K562 (cell line): ENCODE measurements around the gene U2SURP. TPM values are rescaled to one million over a fixed set of nuclear protein-coding genes. Genes with fewer than 3 reads are reported as not detected.

Experiments used
- FOS ChIP-seq: IDR thresholded peaks from 3 replicates; pipeline ENCODE4 v1.6.1; 2011; ENCODE audit not compliant: insufficient read length; ENCODE audit errors: extremely low read depth
- FOSL1 ChIP-seq: fragments of 200-800 bp; sonication (Bioruptor generic); conservative IDR thresholded peaks from 2 replicates; pipeline ENCODE4 v1.6.1; 2016; ENCODE audit warnings: missing genetic modification characterization, missing compliant biosample characterization
- JUND ChIP-seq, 2 experiments: IDR thresholded peaks; 2 replicates in 1 of 2; 3 replicates in 1 of 2; pipeline ENCODE4 v1.6.1; 2011; ENCODE audit warnings: borderline replicate concordance in 2 of 2, low read depth in 2 of 2, low read length in 2 of 2, improper control_type of control experiment in 1 of 2, missing biosample characterization in 1 of 2, missing genetic modification characterization in 1 of 2, missing genetic modification reagents in 1 of 2
- KDM5B ChIP-seq: fragments of 200-600 bp; sonication (generic); IDR thresholded peaks from 2 replicates; pipeline ENCODE4 v1.6.1; 2012; ENCODE audit warnings: low read depth, mild to moderate bottlenecking, moderate library complexity, low read length, control low read depth, inconsistent platforms; ENCODE audit not compliant: insufficient replicate concordance
- MCM5 ChIP-seq: fragments of 450-650 bp; IDR thresholded peaks from 2 replicates; pipeline ENCODE4 v1.6.1; 2016; ENCODE audit warnings: low read depth
- NFIC ChIP-seq: fragments of 450-650 bp; IDR thresholded peaks from 2 replicates; pipeline ENCODE4 v1.6.1; 2017; ENCODE audit warnings: mild to moderate bottlenecking, inconsistent platforms
- RAD21 ChIP-seq, 2 experiments: fragments of 250-450 bp in 1 of 2; fragments of 450-650 bp in 1 of 2; sonication (Bioruptor Pico) in 1 of 2; formaldehyde crosslinking in 1 of 2; IDR thresholded peaks in 1 of 2; conservative IDR thresholded peaks in 1 of 2; 2 replicates each; pipeline versions ENCODE4 v1.4.0 to v1.8.0; 2020 to 2022; ENCODE audit warnings: mild to moderate bottlenecking in 2 of 2, moderate library complexity in 1 of 2
- SMARCA4 ChIP-seq: fragments of 450-650 bp; IDR thresholded peaks from 2 replicates; pipeline ENCODE4 v1.6.1; 2016
- SP1 ChIP-seq: sonication (generic); formaldehyde crosslinking; IDR thresholded peaks from 2 replicates; pipeline ENCODE4 v1.8.1; 2022; ENCODE audit warnings: mild to moderate bottlenecking, missing genetic modification reagents
- SRSF3 ChIP-seq: fragments of 200-400 bp; formaldehyde crosslinking; IDR thresholded peaks from 2 replicates; pipeline ENCODE4 v1.6.1; 2016; ENCODE audit warnings: mild to moderate bottlenecking, low read length, moderate library complexity; ENCODE audit not compliant: insufficient read depth
- ZNF212 ChIP-seq: fragments of 450-650 bp; formaldehyde crosslinking; IDR thresholded peaks from 2 replicates; pipeline ENCODE4 v1.4.0; 2020; ENCODE audit warnings: mild to moderate bottlenecking
- ZNF436 ChIP-seq: fragments of 250-450, 450-650 bp; sonication (Bioruptor Pico); formaldehyde crosslinking; IDR thresholded peaks from 2 replicates; pipeline ENCODE4 v1.7.0; 2020; ENCODE audit warnings: mild to moderate bottlenecking
- polyA plus RNA-seq, 8 experiments: library from polyadenylated mRNA; depleted of rRNA in 4 of 8; stranded (reverse) in 5 of 8; unstranded in 3 of 8; fragments of >200 nt; fragmentation: Nextera tagmentation in 2 of 8; fragmentation: Illumina TruSeq in 1 of 8; extraction: Ambion mirVana in 2 of 8; extraction: Trizol in 1 of 8; gene quantifications; 2 replicates each; pipeline versions ENCODE4 v1.2.1 to v1.2.3, GENCODE V29; 2011 to 2014; ENCODE audit warnings: inconsistent platforms in 1 of 8, missing spikeins in 1 of 8
- total RNA-seq, 7 experiments: library from RNA; depleted of rRNA in 6 of 7; stranded (reverse); fragments of >200 nt in 6 of 7; fragmentation: Illumina TruSeq in 2 of 7; extraction: Trizol in 2 of 7; gene quantifications; 2 replicates each; pipeline versions ENCODE4 v1.2.1 to v1.2.3, GENCODE V29; 2011 to 2021; ENCODE audit warnings: low replicate concordance in 1 of 7
- TF ChIP-seq, protein P1 (sequence below): sonication (generic); IDR thresholded peaks from 2 replicates; pipeline ENCODE4 v1.6.1; 2016
- TF ChIP-seq, protein P2 (sequence below), 2 experiments: fragments of 450-650 bp; IDR thresholded peaks; 2 replicates each; pipeline ENCODE4 v1.6.1; 2018; ENCODE audit warnings: mild to moderate bottlenecking in 2 of 2, low read depth in 1 of 2; ENCODE audit not compliant: partially characterized antibody in 2 of 2
- TF ChIP-seq, protein P3 (sequence below), 2 experiments: IDR thresholded peaks; 2 replicates each; pipeline ENCODE4 v1.6.1; 2012; ENCODE audit warnings: improper control_type of control experiment in 2 of 2, low read depth in 2 of 2, low read length in 2 of 2, borderline replicate concordance in 1 of 2
- TF ChIP-seq, protein P4 (sequence below): conservative IDR thresholded peaks from 2 replicates; pipeline ENCODE4 v1.6.1; 2011; ENCODE audit warnings: low read depth, mild to moderate bottlenecking, low read length; ENCODE audit not compliant: control insufficient read depth
- TF ChIP-seq, protein P5 (sequence below): fragments of 450-650 bp; IDR thresholded peaks from 2 replicates; pipeline ENCODE4 v1.6.1; 2016

U2SURP gene
- total and polyA plus RNA-seq, 9 of the 15 experiments (the other 6 are each of a cell fraction or from before 2014, with no cell fraction given): 128 to 322 (median 191) TPM

DNA sequence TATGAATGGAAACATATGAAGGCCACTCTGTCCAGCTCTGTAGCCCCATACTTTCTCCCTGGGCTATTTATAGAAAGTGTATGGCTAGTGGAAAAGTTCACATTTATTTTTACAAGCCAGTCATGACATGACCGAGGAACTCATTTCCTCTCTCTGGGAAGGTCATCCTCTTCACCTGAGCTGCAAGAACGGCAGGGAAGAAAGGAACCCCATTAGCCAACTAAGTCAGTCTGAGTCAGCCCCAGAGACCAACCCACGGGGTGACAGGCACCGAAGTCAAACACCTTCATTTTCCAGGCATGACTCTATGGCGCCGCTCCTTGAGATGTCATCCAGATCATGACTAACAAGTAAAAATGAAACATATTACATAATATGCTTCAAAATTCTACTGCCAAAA, 42.7 kb upstream of the U2SURP start (continued):
- TF ChIP-seq JUND (IDR thresholded peaks at IDR 0.05; ENCODE audit: borderline replicate concordance, low read depth, low read length) (peak; percentile 71; the same call in 1 of the 2 replicates), JUND (tag; IDR thresholded peaks at IDR 0.05; ENCODE audit: borderline replicate concordance, low read depth, low read length) (0 out of 3 replicates have a peak, but pooled peaks have one; percentile 41), SP1 (CRISPR knock-in tag) (no peak), NFIC (no peak), SMARCA4 (peak; percentile 48; the same call in 1 of the 2 replicates), RAD21 (CRISPR knock-in tag; conservative IDR thresholded peaks at IDR 0.05 in 1 of 2, IDR thresholded peaks at IDR 0.05 in 1 of 2) (peak in 1 of 2 experiments; percentile 31; a peak in 2 of 4 replicates), FOSL1 (peak; percentile 76), FOS (no peak), KDM5B (no peak), ZNF212 (CRISPR knock-in tag) (no peak), MCM5 (no peak), SRSF3 (no peak), ZNF436 (CRISPR knock-in tag) (no peak)
- TF ChIP-seq, protein P1, sequence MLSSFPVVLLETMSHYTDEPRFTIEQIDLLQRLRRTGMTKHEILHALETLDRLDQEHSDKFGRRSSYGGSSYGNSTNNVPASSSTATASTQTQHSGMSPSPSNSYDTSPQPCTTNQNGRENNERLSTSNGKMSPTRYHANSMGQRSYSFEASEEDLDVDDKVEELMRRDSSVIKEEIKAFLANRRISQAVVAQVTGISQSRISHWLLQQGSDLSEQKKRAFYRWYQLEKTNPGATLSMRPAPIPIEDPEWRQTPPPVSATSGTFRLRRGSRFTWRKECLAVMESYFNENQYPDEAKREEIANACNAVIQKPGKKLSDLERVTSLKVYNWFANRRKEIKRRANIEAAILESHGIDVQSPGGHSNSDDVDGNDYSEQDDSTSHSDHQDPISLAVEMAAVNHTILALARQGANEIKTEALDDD: peak; percentile 52; the same call in 1 of the 2 replicates
- TF ChIP-seq, protein P2, sequence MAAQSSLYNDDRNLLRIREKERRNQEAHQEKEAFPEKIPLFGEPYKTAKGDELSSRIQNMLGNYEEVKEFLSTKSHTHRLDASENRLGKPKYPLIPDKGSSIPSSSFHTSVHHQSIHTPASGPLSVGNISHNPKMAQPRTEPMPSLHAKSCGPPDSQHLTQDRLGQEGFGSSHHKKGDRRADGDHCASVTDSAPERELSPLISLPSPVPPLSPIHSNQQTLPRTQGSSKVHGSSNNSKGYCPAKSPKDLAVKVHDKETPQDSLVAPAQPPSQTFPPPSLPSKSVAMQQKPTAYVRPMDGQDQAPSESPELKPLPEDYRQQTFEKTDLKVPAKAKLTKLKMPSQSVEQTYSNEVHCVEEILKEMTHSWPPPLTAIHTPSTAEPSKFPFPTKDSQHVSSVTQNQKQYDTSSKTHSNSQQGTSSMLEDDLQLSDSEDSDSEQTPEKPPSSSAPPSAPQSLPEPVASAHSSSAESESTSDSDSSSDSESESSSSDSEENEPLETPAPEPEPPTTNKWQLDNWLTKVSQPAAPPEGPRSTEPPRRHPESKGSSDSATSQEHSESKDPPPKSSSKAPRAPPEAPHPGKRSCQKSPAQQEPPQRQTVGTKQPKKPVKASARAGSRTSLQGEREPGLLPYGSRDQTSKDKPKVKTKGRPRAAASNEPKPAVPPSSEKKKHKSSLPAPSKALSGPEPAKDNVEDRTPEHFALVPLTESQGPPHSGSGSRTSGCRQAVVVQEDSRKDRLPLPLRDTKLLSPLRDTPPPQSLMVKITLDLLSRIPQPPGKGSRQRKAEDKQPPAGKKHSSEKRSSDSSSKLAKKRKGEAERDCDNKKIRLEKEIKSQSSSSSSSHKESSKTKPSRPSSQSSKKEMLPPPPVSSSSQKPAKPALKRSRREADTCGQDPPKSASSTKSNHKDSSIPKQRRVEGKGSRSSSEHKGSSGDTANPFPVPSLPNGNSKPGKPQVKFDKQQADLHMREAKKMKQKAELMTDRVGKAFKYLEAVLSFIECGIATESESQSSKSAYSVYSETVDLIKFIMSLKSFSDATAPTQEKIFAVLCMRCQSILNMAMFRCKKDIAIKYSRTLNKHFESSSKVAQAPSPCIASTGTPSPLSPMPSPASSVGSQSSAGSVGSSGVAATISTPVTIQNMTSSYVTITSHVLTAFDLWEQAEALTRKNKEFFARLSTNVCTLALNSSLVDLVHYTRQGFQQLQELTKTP (IDR thresholded peaks at IDR 0.05; ENCODE audit: low read depth in 1 of 2, partially characterized antibody in 2 of 2): no peak
- TF ChIP-seq, protein P3, sequence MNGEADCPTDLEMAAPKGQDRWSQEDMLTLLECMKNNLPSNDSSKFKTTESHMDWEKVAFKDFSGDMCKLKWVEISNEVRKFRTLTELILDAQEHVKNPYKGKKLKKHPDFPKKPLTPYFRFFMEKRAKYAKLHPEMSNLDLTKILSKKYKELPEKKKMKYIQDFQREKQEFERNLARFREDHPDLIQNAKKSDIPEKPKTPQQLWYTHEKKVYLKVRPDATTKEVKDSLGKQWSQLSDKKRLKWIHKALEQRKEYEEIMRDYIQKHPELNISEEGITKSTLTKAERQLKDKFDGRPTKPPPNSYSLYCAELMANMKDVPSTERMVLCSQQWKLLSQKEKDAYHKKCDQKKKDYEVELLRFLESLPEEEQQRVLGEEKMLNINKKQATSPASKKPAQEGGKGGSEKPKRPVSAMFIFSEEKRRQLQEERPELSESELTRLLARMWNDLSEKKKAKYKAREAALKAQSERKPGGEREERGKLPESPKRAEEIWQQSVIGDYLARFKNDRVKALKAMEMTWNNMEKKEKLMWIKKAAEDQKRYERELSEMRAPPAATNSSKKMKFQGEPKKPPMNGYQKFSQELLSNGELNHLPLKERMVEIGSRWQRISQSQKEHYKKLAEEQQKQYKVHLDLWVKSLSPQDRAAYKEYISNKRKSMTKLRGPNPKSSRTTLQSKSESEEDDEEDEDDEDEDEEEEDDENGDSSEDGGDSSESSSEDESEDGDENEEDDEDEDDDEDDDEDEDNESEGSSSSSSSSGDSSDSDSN (IDR thresholded peaks at IDR 0.05; ENCODE audit: borderline replicate concordance in 1 of 2, low read depth in 2 of 2, low read length in 2 of 2): no peak
- TF ChIP-seq, protein P4, sequence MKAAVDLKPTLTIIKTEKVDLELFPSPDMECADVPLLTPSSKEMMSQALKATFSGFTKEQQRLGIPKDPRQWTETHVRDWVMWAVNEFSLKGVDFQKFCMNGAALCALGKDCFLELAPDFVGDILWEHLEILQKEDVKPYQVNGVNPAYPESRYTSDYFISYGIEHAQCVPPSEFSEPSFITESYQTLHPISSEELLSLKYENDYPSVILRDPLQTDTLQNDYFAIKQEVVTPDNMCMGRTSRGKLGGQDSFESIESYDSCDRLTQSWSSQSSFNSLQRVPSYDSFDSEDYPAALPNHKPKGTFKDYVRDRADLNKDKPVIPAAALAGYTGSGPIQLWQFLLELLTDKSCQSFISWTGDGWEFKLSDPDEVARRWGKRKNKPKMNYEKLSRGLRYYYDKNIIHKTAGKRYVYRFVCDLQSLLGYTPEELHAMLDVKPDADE: no peak
- TF ChIP-seq, protein P5, sequence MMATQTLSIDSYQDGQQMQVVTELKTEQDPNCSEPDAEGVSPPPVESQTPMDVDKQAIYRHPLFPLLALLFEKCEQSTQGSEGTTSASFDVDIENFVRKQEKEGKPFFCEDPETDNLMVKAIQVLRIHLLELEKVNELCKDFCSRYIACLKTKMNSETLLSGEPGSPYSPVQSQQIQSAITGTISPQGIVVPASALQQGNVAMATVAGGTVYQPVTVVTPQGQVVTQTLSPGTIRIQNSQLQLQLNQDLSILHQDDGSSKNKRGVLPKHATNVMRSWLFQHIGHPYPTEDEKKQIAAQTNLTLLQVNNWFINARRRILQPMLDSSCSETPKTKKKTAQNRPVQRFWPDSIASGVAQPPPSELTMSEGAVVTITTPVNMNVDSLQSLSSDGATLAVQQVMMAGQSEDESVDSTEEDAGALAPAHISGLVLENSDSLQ: peak; percentile 41
